SU-DHL-6 (cell line): Measurements from ENCODE around the gene FOSL2.

Experiments
- H2AFZ ChIP-seq: fragments of 200-600 bp; sonication (generic); 2 replicates; pipeline ENCODE4 v1.6.1; 2014; ENCODE audit warnings: low read depth, mild to moderate bottlenecking, moderate library complexity, mixed read lengths, antibody characterized with exemption, low read length; ENCODE audit not compliant: severe bottlenecking
- H3F3A ChIP-seq: fragments of 200-600 bp; shearing (Covaris generic); 2 replicates; pipeline ENCODE4 v1.6.0; 2016; ENCODE audit warnings: antibody characterized with exemption, mild to moderate bottlenecking; ENCODE audit not compliant: insufficient read depth
- H3K27ac ChIP-seq: fragments of 200-600 bp; sonication (generic); 2 replicates; pipeline ENCODE4 v1.5.1; 2016; ENCODE audit warnings: low read depth, mild to moderate bottlenecking, low read length, moderate library complexity, mixed read lengths
- H3K27me3 ChIP-seq: fragments of 200-600 bp; sonication (generic), shearing (Covaris generic); 2 replicates; pipeline ENCODE4 v1.6.0; 2014; ENCODE audit warnings: mild to moderate bottlenecking, low read length
- H3K36me3 ChIP-seq: fragments of 200-600 bp; sonication (generic); 2 replicates; pipeline ENCODE4 v1.6.1; 2014; ENCODE audit warnings: mild to moderate bottlenecking, low read length, mixed read lengths
- H3K4me2 ChIP-seq: fragments of 300-600, 200-600 bp; shearing (Covaris generic), sonication (generic); 2 replicates; pipeline ENCODE4 v1.6.0; 2014; ENCODE audit warnings: low read length, low read depth, mild to moderate bottlenecking; ENCODE audit not compliant: poor library complexity, severe bottlenecking
- H3K4me3 ChIP-seq: fragments of 200-600 bp; sonication (generic); 2 replicates; pipeline ENCODE4 v1.5.1; 2014; ENCODE audit warnings: antibody characterized with exemption, low read length, mild to moderate bottlenecking, mixed read lengths; ENCODE audit not compliant: insufficient read depth, poor library complexity, severe bottlenecking
- H3K79me2 ChIP-seq: fragments of 200-600 bp; sonication (generic); 2 replicates; pipeline ENCODE4 v1.6.1; 2014; ENCODE audit warnings: mild to moderate bottlenecking, low read length, moderate library complexity; ENCODE audit not compliant: insufficient read depth
- H3K9ac ChIP-seq: fragments of 200-600 bp; sonication (generic); 2 replicates; pipeline ENCODE4 v1.7.0; 2014; ENCODE audit warnings: mild to moderate bottlenecking, low read length
- H3K9me2 ChIP-seq: fragments of 200-600 bp; sonication (generic); replicated peaks from 2 replicates; pipeline ENCODE4 v1.6.1; 2014; ENCODE audit warnings: low read length; ENCODE audit not compliant: insufficient read depth
- H3K9me3 ChIP-seq: fragments of 200-600 bp; sonication (generic); 2 replicates; pipeline ENCODE4 v1.6.1; 2014; ENCODE audit warnings: low read length, mixed read lengths; ENCODE audit not compliant: insufficient read depth
- H4K20me1 ChIP-seq: fragments of 200-600 bp; sonication (generic); 2 replicates; pipeline ENCODE4 v1.6.1; 2014; ENCODE audit warnings: low read depth, mild to moderate bottlenecking, antibody characterized with exemption, low read length, moderate library complexity, mixed read lengths
- CTCF ChIP-seq: fragments of 200-600 bp; sonication (generic); IDR thresholded peaks from one replicate; pipeline ENCODE4 v1.5.1; 2017; ENCODE audit warnings: antibody characterized with exemption, mild to moderate bottlenecking, low read length, moderate library complexity; ENCODE audit not compliant: insufficient read depth, poor library complexity, severe bottlenecking
- EZH2phosphoT487 ChIP-seq: fragments of 200-600 bp; sonication (generic), shearing (Covaris generic); conservative IDR thresholded peaks from 2 replicates; pipeline ENCODE4 v1.6.1; 2018; ENCODE audit warnings: mild to moderate bottlenecking, antibody characterized with exemption, low read length, moderate library complexity, mixed read lengths

The FOSL2 gene

GRCh38 chr2:28344756-28345373 is 47.8 kb upstream of the FOSL2 start:
- Histone ChIP-seq H3K79me2 (no peaks in the 10 kb centered on the region), H3K9ac (no peak overlapping the region), H3K36me3 (no peaks in the 10 kb centered on the region), H3K9me3 (no peaks in the 10 kb centered on the region), H3K4me2 (no peak overlapping the region), H2AFZ (no peak overlapping the region), H3K27me3 (no peaks in the 10 kb centered on the region), H3F3A (no peaks in the 10 kb centered on the region), H4K20me1 (no peaks in the 10 kb centered on the region), H3K27ac (no peak overlapping the region), H3K9me2 (no peaks in the 10 kb centered on the region), H3K4me3 (no peak overlapping the region)
- TF ChIP-seq EZH2phosphoT487 (no peak), CTCF (no peak)

GRCh38 chr2:28345619-28346018 is 47.0 kb upstream of the FOSL2 start:
- no peak overlapping the region for H3K4me2 ChIP-seq
- H4K20me1 ChIP-seq: no peaks in the 10 kb centered on the region
- H3K9me2 ChIP-seq: no peaks in the 10 kb centered on the region
- H3K79me2 ChIP-seq: no peaks in the 10 kb centered on the region
- no peak overlapping the region for H3K27ac ChIP-seq
- H3K27me3 ChIP-seq: no peaks in the 10 kb centered on the region
- H3K4me3 ChIP-seq: no peak overlapping the region
- H3K9ac ChIP-seq: no peak overlapping the region
- H3F3A ChIP-seq: no peaks in the 10 kb centered on the region
- no peaks in the 10 kb centered on the region for H3K36me3 ChIP-seq
- H3K9me3 ChIP-seq: no peaks in the 10 kb centered on the region
- no peak for TF ChIP-seq CTCF
- no peak for TF ChIP-seq EZH2phosphoT487
- H2AFZ ChIP-seq: no peak overlapping the region

- no peak overlapping the region for H2AFZ ChIP-seq
- H3K4me3 ChIP-seq: no peak overlapping the region
- H3K9me3 ChIP-seq: no peaks in the 10 kb centered on the region
- no peak overlapping the region for H3K9ac ChIP-seq
- no peaks in the 10 kb centered on the region for H3F3A ChIP-seq
- no peaks in the 10 kb centered on the region for H3K79me2 ChIP-seq
- no peaks in the 10 kb centered on the region for H3K36me3 ChIP-seq
- H3K27me3 ChIP-seq: no peaks in the 10 kb centered on the region
- TF ChIP-seq CTCF: no peak
- no peak for TF ChIP-seq EZH2phosphoT487
- no peak overlapping the region for H3K4me2 ChIP-seq
- no peaks in the 10 kb centered on the region for H4K20me1 ChIP-seq
- no peaks in the 10 kb centered on the region for H3K9me2 ChIP-seq
- H3K27ac ChIP-seq: no peak overlapping the region
Measured at GRCh38 chr2:28346587-28346986, 46.1 kb upstream of the FOSL2 start.
